A549 (cell line): Measurements from ENCODE around the gene FJX1.

Source experiments
- CTCF ChIP-seq: fragments of >200 bp; sonication (Bioruptor Twin); formaldehyde crosslinking; IDR thresholded peaks from 3 replicates; pipeline ENCODE4 v1.5.1; 2016
- E2F6 ChIP-seq: IDR thresholded peaks from 2 replicates; pipeline ENCODE4 v1.6.1; 2012; ENCODE audit warnings: low read depth, borderline replicate concordance
- EP300 ChIP-seq, 2 experiments: fragments of >200 bp; sonication (Bioruptor Twin); formaldehyde crosslinking; IDR thresholded peaks; 2 replicates in 1 of 2; 3 replicates in 1 of 2; pipeline ENCODE4 v1.6.1; 2016 to 2017
- HOXB13 ChIP-seq: fragments of 250-450 bp; sonication (Bioruptor Pico); IDR thresholded peaks from 2 replicates; pipeline ENCODE4 v1.5.0; 2020; ENCODE audit warnings: low read depth, mild to moderate bottlenecking, moderate library complexity
- JUN ChIP-seq, 2 experiments: fragments of >200 bp; sonication (Bioruptor Twin); formaldehyde crosslinking; IDR thresholded peaks; 2 replicates in 1 of 2; 3 replicates in 1 of 2; pipeline ENCODE4 v1.6.1; 2016 to 2017
- MAX ChIP-seq: IDR thresholded peaks from 2 replicates; pipeline ENCODE4 v1.6.1; 2012
- NPAS2 ChIP-seq: fragments of 250-450 bp; sonication (Bioruptor Pico); IDR thresholded peaks from 2 replicates; pipeline ENCODE4 v1.8.0; 2022; ENCODE audit warnings: mild to moderate bottlenecking, moderate library complexity, borderline replicate concordance
- PBX3 ChIP-seq: IDR thresholded peaks from 2 replicates; pipeline ENCODE4 v1.6.1; 2012
- POLR2A ChIP-seq: IDR thresholded peaks from 2 replicates; pipeline ENCODE4 v1.6.1; 2012; ENCODE audit warnings: mild to moderate bottlenecking, low read length
- RAD21 ChIP-seq, 2 experiments: fragments of >200 bp in 1 of 2; sonication (Bioruptor Twin) in 1 of 2; formaldehyde crosslinking in 1 of 2; IDR thresholded peaks in 1 of 2; conservative IDR thresholded peaks in 1 of 2; 2 replicates in 1 of 2; 3 replicates in 1 of 2; pipeline ENCODE4 v1.6.1; 2012 to 2018; ENCODE audit warnings: inconsistent platforms in 1 of 2
- REST ChIP-seq: fragments of 200-600 bp; sonication (generic); IDR thresholded peaks from 2 replicates; pipeline ENCODE4 v1.6.1; 2016; ENCODE audit warnings: antibody characterized with exemption, mild to moderate bottlenecking, moderate library complexity
- SMC3 ChIP-seq: fragments of >200 bp; sonication (Bioruptor Twin); formaldehyde crosslinking; IDR thresholded peaks from 3 replicates; pipeline ENCODE4 v1.6.1; 2018; ENCODE audit warnings: inconsistent platforms
- ZFP36 ChIP-seq: fragments of 450-650 bp; IDR thresholded peaks from 2 replicates; pipeline ENCODE4 v1.6.1; 2014; ENCODE audit warnings: borderline replicate concordance; ENCODE audit not compliant: partially characterized antibody
- ZSCAN20 ChIP-seq: fragments of 250-450 bp; sonication (Bioruptor Pico); IDR thresholded peaks from 2 replicates; pipeline ENCODE4 v1.8.0; 2022; ENCODE audit warnings: mild to moderate bottlenecking, moderate library complexity

- TF ChIP-seq POLR2A: no peak
- TF ChIP-seq JUN (IDR thresholded peaks at IDR 0.05): no peak
- no peak for TF ChIP-seq CTCF
- TF ChIP-seq MAX: no peak
- TF ChIP-seq SMC3: no peak
- TF ChIP-seq EP300 (IDR thresholded peaks at IDR 0.05): no peak
- no peak for TF ChIP-seq ZSCAN20
- no peak for TF ChIP-seq ZFP36
- no peak for TF ChIP-seq E2F6
- TF ChIP-seq RAD21 (conservative IDR thresholded peaks at IDR 0.05 in 1 of 2, IDR thresholded peaks at IDR 0.05 in 1 of 2): no peak
- no peak for TF ChIP-seq REST
- no peak for TF ChIP-seq PBX3
- TF ChIP-seq NPAS2 (CRISPR knock-in tag): no peak
- no peak for TF ChIP-seq HOXB13 (CRISPR knock-in tag)
These were observed 31.7 kb downstream of the FJX1 start for GRCh38 chr11:35650006-35650405.
